UCSD-AML1 (cell line): ENCODE data around the gene CCNL1.

Source experiments
- DNase-seq: peaks from one replicate; lab custom pipeline; 2025; ENCODE audit not compliant: unreplicated experiment; lab: John Stamatoyannopoulos, UW

Gene CCNL1

GRCh38 chr3:157172746-157173145 lies 12.8 kb upstream of the CCNL1 start:
- DNase-seq: no peak

GRCh38 chr3:157170861-157171260 lies 10.9 kb upstream of the CCNL1 start:
- peak; percentile 56 for DNase-seq

GRCh38 chr3:157167371-157168042 lies 7.6 kb upstream of the CCNL1 start:
- DNase-seq: no peak

GRCh38 chr3:157166561-157166960 lies 6.6 kb upstream of the CCNL1 start:
- no peak for DNase-seq

GRCh38 chr3:157166115-157166514 lies 6.2 kb upstream of the CCNL1 start:
- no peak for DNase-seq

- no peak for DNase-seq
Observed at GRCh38 chr3:157163217-157163953, 3.4 kb upstream of the CCNL1 start.

- DNase-seq: peak; percentile 69
Observed at GRCh38 chr3:157162620-157163019, 2.7 kb upstream of the CCNL1 start.

GRCh38 chr3:157160658-157161424 lies 894 bp upstream of the CCNL1 start:
- DNase-seq: peak; percentile 84

GRCh38 chr3:157159037-157159761 lies 748 bp downstream of the CCNL1 start:
- DNase-seq: peak; percentile 67

GRCh38 chr3:157157836-157158235 lies 2.1 kb downstream of the CCNL1 start:
- DNase-seq: no peak

- no peak for DNase-seq
Observed at GRCh38 chr3:157156837-157157635, 2.9 kb downstream of the CCNL1 start.

- no peak for DNase-seq
Observed at GRCh38 chr3:157155591-157155990, 4.4 kb downstream of the CCNL1 start.

GRCh38 chr3:157154563-157155330 lies 5.2 kb downstream of the CCNL1 start:
- no peak for DNase-seq

- no peak for DNase-seq
Observed at GRCh38 chr3:157152930-157153329, 7.0 kb downstream of the CCNL1 start.

- DNase-seq: no peak
Observed at GRCh38 chr3:157152438-157152837, 7.5 kb downstream of the CCNL1 start.

- no peak for DNase-seq
Observed at GRCh38 chr3:157151627-157152026, 8.3 kb downstream of the CCNL1 start.

GRCh38 chr3:157151151-157151550 lies 8.8 kb downstream of the CCNL1 start:
- DNase-seq: no peak

- no peak for DNase-seq
Observed at GRCh38 chr3:157149136-157149696, 10.7 kb downstream of the CCNL1 start.

GRCh38 chr3:157148196-157148889 lies 11.6 kb downstream of the CCNL1 start:
- no peak for DNase-seq
